CD4-positive, CD25-positive, alpha-beta regulatory T cell (primary cell): ENCODE data around the gene PMM1. TPM values are rescaled to one million over a fixed set of nuclear protein-coding genes. Genes with fewer than 3 reads are reported as not detected.
A peak's percentile ranks its signal among the peaks of the same experiment; 100 is the strongest.
"Not testable (repeated sequence)": the region's sequence is repeated elsewhere in the genome, so short reads cannot be mapped to it uniquely, and the experiment has no call there.

Experiments used
- ATAC-seq, 2 donors: fragments of 150-1000 bp; cut with Tn5 transposase; one replicate each; pipeline ENCODE4 v1.10.0; 2021; ENCODE audit warnings: low read depth in 2 of 2, moderate number of reproducible peaks in 2 of 2, moderate library complexity in 1 of 2
- DNase-seq, 3 donors: peaks; one replicate each; pipeline versions ENCODE4 v3.0.0 to v3.0.0-alpha.2; 2012 to 2022; ENCODE audit warnings: mixed read lengths in 1 of 3
- H3K27ac ChIP-seq: one replicate; pipeline ENCODE4 v1.7.0; 2013; ENCODE audit warnings: mild to moderate bottlenecking, low read length; ENCODE audit not compliant: insufficient read depth, poor library complexity, severe bottlenecking
- H3K27me3 ChIP-seq: one replicate; pipeline ENCODE4 v1.7.0; 2013; ENCODE audit warnings: low read length; ENCODE audit not compliant: control insufficient read depth, insufficient read depth
- H3K36me3 ChIP-seq: one replicate; pipeline ENCODE4 v1.7.0; 2013; ENCODE audit warnings: mild to moderate bottlenecking, low read length, moderate library complexity; ENCODE audit not compliant: control insufficient read depth, insufficient read depth
- H3K4me1 ChIP-seq: 2 replicates; pipeline ENCODE4 v1.7.0; 2013; ENCODE audit warnings: mild to moderate bottlenecking, low read length; ENCODE audit not compliant: insufficient read depth, control insufficient read depth, poor library complexity, severe bottlenecking
- H3K4me3 ChIP-seq: one replicate; pipeline ENCODE4 v1.7.0; 2013; ENCODE audit warnings: low read depth, mild to moderate bottlenecking, low read length, moderate library complexity
- H3K9me3 ChIP-seq, 2 experiments: 1 replicate in 1 of 2; 2 replicates in 1 of 2; pipeline ENCODE4 v1.7.0; 2013; ENCODE audit warnings: low read length in 2 of 2, mild to moderate bottlenecking in 1 of 2, moderate library complexity in 1 of 2; ENCODE audit not compliant: control insufficient read depth in 2 of 2
- H3K27ac Mint-ChIP-seq, 3 donors: one replicate each; pipeline ENCODE4 v1.8.0; 2020 to 2022; ENCODE audit warnings: mild to moderate bottlenecking in 3 of 3, mixed read lengths in 3 of 3, moderate library complexity in 2 of 3
- H3K27me3 Mint-ChIP-seq: one replicate; pipeline ENCODE4 v1.8.0; 2022; ENCODE audit warnings: mild to moderate bottlenecking, mixed read lengths
- H3K36me3 Mint-ChIP-seq: one replicate; pipeline ENCODE4 v1.8.0; 2020; ENCODE audit warnings: mixed read lengths
- H3K4me1 Mint-ChIP-seq, 4 donors: one replicate each; pipeline ENCODE4 v1.8.0; 2020 to 2022; ENCODE audit warnings: mixed read lengths in 4 of 4, mild to moderate bottlenecking in 1 of 4
- H3K4me3 Mint-ChIP-seq, 4 donors: one replicate each; pipeline ENCODE4 v1.8.0; 2020 to 2022; ENCODE audit warnings: mild to moderate bottlenecking in 4 of 4, mixed read lengths in 4 of 4, moderate library complexity in 3 of 4
- H3K9me3 Mint-ChIP-seq, 7 donors: one replicate each; pipeline ENCODE4 v1.8.0; 2020 to 2022; ENCODE audit warnings: mixed read lengths in 7 of 7, mild to moderate bottlenecking in 3 of 7, moderate library complexity in 2 of 7
- polyA plus RNA-seq, 4 donors: library from polyadenylated mRNA; unstranded; fragments of 300-500 nt; fragmentation: Illumina TruSeq; gene quantifications; one replicate each; pipeline ENCODE4 v1.2.3, GENCODE V29; 2021
- total RNA-seq: library from RNA; stranded (reverse); gene quantifications from one replicate; pipeline ENCODE4 v1.2.3, GENCODE V29; 2022

Gene PMM1
- total and polyA plus RNA-seq, 5 donors from 2014 or later: 37.4 to 56.0 (median 48.2) TPM

DNA sequence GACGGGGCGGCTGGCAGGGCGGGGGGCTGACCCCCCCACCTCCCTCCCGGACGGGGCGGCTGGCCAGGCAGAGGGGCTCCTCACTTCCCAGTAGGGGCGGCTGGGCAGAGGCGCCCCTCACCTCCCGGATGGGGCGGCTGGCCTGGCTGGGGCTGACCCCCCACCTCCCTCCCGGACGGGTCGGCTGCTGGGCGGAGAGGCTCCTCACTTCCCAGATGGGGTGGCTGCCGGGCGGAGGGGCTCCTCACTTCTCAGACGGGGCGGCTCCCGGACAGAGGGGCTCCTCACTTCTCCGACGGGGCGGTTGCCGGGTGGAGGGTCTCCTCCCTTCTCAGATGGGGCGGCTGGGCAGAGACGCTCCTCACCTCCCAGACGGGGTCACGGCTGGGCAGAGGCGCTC, 41.5 kb upstream of the PMM1 start:
- not testable (repeated sequence) for H3K9me3 Mint-ChIP-seq
- peaks cover 65% of the 10 kb centered on the region for H3K36me3 ChIP-seq

DNA sequence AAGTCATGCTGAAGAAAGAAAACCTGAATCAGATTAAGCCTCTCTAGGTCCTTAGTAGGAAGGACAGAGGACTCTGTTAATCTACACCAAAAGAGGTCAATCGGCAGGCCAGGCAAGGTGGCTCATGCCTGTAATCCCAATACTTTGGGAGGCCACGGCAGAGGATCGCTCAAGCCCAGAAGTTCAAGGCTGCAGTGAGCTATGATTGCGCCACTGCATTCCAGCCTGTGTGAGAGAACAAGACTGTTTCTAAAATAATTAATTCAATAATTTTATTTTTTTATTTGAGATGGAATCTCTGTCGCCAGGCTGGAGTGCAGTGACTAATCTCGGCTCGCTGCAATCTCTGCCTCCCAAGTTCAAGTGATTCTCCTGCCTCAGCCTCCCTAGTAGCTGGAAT, 35.9 kb upstream of the PMM1 start:
- no peak overlapping the region for H3K27ac ChIP-seq
- peaks cover 10% of the 10 kb centered on the region for H3K4me1 ChIP-seq
- no peak overlapping the region for H3K4me3 ChIP-seq
- H3K36me3 ChIP-seq: peaks cover 56% of the 10 kb centered on the region
- Mint-ChIP-seq H3K27ac (no peak overlapping the region), H3K4me1 (peaks cover 13 to 50% (median 23%) of the 10 kb centered on the region in 4 donors), H3K36me3 (peaks cover 31% of the 10 kb centered on the region), H3K9me3 (peaks cover 0 to 2% (median 0%) of the 10 kb centered on the region in 7 donors), H3K4me3 (peak overlapping the region in 1 of 4 donors; percentile 32), H3K27me3 (no peaks in the 10 kb centered on the region)
- no peak for DNase-seq
- H3K9me3 ChIP-seq: no peaks in the 10 kb centered on the region
- H3K27me3 ChIP-seq: no peaks in the 10 kb centered on the region
- ATAC-seq: no peak

More for the DNA sequence above, 41.5 kb upstream of the PMM1 start:
- H3K27ac ChIP-seq, H3K27me3 ChIP-seq, H3K4me3 Mint-ChIP-seq, H3K9me3 ChIP-seq, H3K27me3 Mint-ChIP-seq, H3K27ac Mint-ChIP-seq, DNase-seq, H3K4me1 ChIP-seq, H3K4me3 ChIP-seq, ATAC-seq: not testable (repeated sequence)
- peaks cover 20% of the 10 kb centered on the region for H3K36me3 Mint-ChIP-seq
- peaks cover 11 to 30% (median 18%) of the 10 kb centered on the region in 4 donors for H3K4me1 Mint-ChIP-seq

DNA sequence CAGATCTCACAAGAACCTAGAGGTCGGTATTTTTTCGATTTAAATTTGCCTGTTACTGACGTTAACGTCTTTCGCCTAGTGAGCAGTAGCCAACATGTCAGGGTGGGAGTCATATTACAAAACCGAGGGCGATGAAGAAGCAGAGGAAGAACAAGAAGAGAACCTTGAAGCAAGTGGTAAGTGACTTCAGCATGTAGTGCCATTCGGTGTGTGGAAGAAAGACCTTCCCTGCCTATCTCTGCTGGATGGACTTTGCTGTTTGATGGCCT, 32.2 kb upstream of the PMM1 start:
- no peaks in the 10 kb centered on the region for H3K27me3 Mint-ChIP-seq
- no peaks in the 10 kb centered on the region for H3K27me3 ChIP-seq
- ATAC-seq (no peak), DNase-seq (no peak)
- H3K9me3 Mint-ChIP-seq: peaks cover 0 to 2% (median 0%) of the 10 kb centered on the region in 7 donors
- peaks cover 24% of the 10 kb centered on the region for H3K36me3 ChIP-seq
- H3K4me1 Mint-ChIP-seq: peaks cover 17 to 62% (median 34%) of the 10 kb centered on the region in 4 donors
- peak overlapping the region; percentile 90 to 100 (median 100) for H3K27ac Mint-ChIP-seq
- peak overlapping the region; percentile 100 for H3K27ac ChIP-seq
- peaks cover 13% of the 10 kb centered on the region for H3K36me3 Mint-ChIP-seq
- no peaks in the 10 kb centered on the region for H3K9me3 ChIP-seq
- H3K4me3 ChIP-seq: peak overlapping the region; percentile 92
- H3K4me3 Mint-ChIP-seq: peak overlapping the region; percentile 97 to 100 (median 98)
- H3K4me1 ChIP-seq: peaks cover 32% of the 10 kb centered on the region

DNA sequence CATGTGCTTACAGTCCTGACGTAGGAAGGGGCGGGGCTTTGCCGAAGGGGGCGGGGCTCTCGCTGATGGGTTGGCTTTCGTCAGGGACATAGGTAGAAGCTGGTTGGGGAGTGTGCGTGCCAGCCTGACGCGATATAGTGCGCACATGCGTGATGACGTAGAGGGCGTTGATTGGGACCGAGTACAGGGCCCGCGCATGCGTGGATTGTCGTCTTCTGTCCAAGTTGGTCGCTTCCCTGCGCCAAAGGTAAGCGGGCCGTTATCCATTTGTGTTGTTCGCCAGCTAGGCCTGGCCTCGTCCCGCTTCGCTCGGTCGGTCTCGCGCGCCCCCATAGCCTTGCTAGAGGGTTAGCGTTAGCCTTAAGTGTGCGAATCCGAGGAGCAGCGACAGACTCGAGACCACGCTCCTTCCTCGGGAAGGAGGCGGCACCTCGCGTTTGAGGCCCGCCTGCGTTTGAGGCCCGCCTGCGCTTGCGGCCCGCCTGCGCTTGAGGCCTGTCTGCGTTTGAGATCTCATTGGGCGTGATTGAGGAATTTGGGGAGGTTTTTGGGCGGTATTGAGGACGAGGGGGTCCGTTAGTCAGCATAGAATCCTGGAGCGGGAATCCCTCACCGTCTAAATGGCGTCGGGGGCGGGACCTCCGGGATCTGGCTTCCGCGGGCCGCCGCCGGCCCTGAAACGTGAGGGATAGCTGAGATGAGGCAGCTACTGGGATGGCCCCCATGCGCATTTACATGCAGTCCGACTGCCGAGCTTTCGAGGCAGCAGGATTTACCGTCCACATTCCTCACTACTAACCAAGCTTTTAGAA, 31.7 kb upstream of the PMM1 start, which contains the start of gene XRCC6:
XRCC6 (plus strand) TSS at position 197 of the 812 bp plus-strand sequence. CDS start 710 bp downstream, outside the sequence.
- H3K27ac Mint-ChIP-seq: peak within 1 kb of the TSS; percentile 90 to 100 (median 100)
- Histone ChIP-seq H3K36me3 (peaks cover 20% of the 10 kb centered on the region), H3K27ac (peak within 1 kb of the TSS; percentile 100), H3K4me1 (peaks cover 32% of the 10 kb centered on the region), H3K27me3 (no peaks in the 10 kb centered on the region), H3K4me3 (peak within 1 kb of the TSS; percentile 92), H3K9me3 (no peaks in the 10 kb centered on the region)
- ATAC-seq (peak; percentile 91), DNase-seq (peak; percentile 99 to 100 (median 100))
- peaks cover 0 to 2% (median 0%) of the 10 kb centered on the region in 7 donors for H3K9me3 Mint-ChIP-seq
- H3K36me3 Mint-ChIP-seq: peaks cover 12% of the 10 kb centered on the region
- H3K4me1 Mint-ChIP-seq: peaks cover 17 to 67% (median 39%) of the 10 kb centered on the region in 4 donors
- H3K4me3 Mint-ChIP-seq: peak within 1 kb of the TSS; percentile 97 to 100 (median 98)
- no peaks in the 10 kb centered on the region for H3K27me3 Mint-ChIP-seq

DNA sequence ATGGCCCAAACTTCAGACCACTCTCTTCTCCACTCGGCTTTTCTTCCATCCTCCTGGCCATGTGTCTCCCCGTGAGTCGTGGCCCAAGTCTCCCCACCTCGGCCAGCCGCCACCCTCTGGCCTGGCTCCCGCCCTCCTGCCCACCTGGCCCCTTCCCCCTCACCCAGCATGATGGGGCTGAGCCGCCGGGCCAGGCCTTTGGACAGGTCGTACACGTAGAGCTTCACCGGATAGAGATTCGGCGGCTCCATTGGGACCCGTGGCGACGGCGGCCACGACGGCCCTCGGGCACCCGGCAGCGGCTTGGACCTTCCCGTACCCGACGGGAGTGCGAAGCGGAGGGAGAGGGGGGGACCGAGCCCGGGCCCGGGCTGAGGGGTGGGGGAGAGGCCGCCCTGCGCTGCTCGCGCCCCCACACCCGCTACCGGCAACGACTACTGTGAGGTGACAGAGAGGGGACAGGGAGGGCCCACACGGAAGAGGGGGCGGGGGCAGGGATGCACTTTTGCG, 31.0 kb upstream of the PMM1 start, which contains the start of gene DESI1:
DESI1 (minus strand) TSS at position 455 of the 510 bp plus-strand sequence; CDS start at position 251, 204 bp downstream.
- DNase-seq (no peak), ATAC-seq (peak; percentile 17 to 18)
- H3K4me1 ChIP-seq: peaks cover 32% of the 10 kb centered on the region

DNA sequence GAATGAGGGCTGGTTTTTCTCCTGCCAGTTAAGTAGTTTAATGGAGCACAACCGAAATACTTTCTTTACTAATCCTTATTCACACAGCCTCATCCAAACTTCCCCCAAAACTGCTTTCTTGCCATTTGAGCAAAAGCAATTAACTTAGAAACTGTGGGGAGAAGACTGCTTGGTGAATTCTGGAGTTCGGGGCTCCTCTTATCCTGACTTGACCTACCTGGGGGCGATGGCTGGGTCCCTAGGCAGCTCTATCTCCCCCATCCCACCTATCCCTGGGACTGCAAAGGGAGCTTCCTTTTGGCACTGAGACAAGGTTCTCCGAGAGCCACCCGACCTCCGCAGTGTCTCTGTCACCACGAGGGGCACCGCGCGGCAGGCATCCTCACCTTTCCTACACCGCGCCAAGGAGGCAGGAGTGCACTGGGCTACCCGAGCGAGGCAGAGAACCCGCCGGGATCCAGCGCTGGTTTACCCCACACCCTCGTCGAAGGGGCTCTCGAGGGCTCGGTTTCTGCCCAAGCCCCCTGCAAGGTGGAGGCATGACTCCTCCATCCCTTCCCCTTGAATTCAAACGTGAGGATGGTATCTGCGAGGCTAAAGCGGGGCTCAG, 30.4 kb upstream of the PMM1 start:
- no peak for ATAC-seq
- peaks cover 32% of the 10 kb centered on the region for H3K4me1 ChIP-seq
- peaks cover 9% of the 10 kb centered on the region for H3K36me3 ChIP-seq
- peak; percentile 21 to 56 (median 38) for DNase-seq
- H3K4me3 ChIP-seq: peak overlapping the region; percentile 76
- Mint-ChIP-seq H3K36me3 (peaks cover 12% of the 10 kb centered on the region), H3K4me3 (peak overlapping the region; percentile 97 to 100 (median 98)), H3K4me1 (peaks cover 17 to 65% (median 41%) of the 10 kb centered on the region in 4 donors), H3K27me3 (no peaks in the 10 kb centered on the region), H3K27ac (peak overlapping the region; percentile 86 to 100 (median 100)), H3K9me3 (peaks cover 0 to 2% (median 0%) of the 10 kb centered on the region in 7 donors)
- H3K27me3 ChIP-seq: no peaks in the 10 kb centered on the region
- no peaks in the 10 kb centered on the region for H3K9me3 ChIP-seq
- H3K27ac ChIP-seq: peak overlapping the region; percentile 100

More for the DNA sequence above, 31.0 kb upstream of the PMM1 start, which contains the start of gene DESI1:
- peaks cover 12% of the 10 kb centered on the region for H3K36me3 Mint-ChIP-seq
- H3K4me3 Mint-ChIP-seq: peak within 1 kb of the TSS; percentile 97 to 100 (median 98)
- no peaks in the 10 kb centered on the region for H3K9me3 ChIP-seq
- peaks cover 17 to 68% (median 39%) of the 10 kb centered on the region in 4 donors for H3K4me1 Mint-ChIP-seq
- peak within 1 kb of the TSS; percentile 100 for H3K27ac ChIP-seq
- H3K27me3 Mint-ChIP-seq: no peaks in the 10 kb centered on the region
- H3K27me3 ChIP-seq: no peaks in the 10 kb centered on the region
- H3K36me3 ChIP-seq: peaks cover 15% of the 10 kb centered on the region
- H3K9me3 Mint-ChIP-seq: peaks cover 0 to 2% (median 0%) of the 10 kb centered on the region in 7 donors
- H3K4me3 ChIP-seq: peak within 1 kb of the TSS; percentile 92
- peak within 1 kb of the TSS; percentile 90 to 100 (median 100) for H3K27ac Mint-ChIP-seq

DNA sequence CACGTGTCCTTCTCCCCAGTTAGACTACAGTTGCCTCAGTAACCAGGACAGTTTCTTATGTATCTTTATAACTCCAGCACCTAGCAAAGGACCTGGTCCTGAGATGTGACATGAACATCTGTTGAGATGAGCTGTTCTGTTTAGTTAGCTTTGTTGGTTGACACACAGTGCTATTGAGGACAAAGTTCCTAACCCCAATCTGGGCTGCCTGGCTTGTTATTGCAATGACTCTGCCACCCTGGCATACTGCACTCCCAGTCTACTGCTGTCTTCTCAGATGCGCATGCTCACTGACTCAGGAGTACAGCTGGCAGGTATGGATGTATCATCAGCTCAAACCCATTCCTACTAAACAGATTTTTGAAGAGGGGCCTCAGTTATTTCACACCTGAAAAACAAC, 23.8 kb upstream of the PMM1 start:
- H3K27ac Mint-ChIP-seq: no peak overlapping the region
- no peak overlapping the region for H3K4me3 Mint-ChIP-seq
- Histone ChIP-seq H3K4me1 (peaks cover 4% of the 10 kb centered on the region), H3K36me3 (peaks cover 2% of the 10 kb centered on the region), H3K4me3 (no peak overlapping the region), H3K9me3 (no peaks in the 10 kb centered on the region), H3K27ac (no peak overlapping the region), H3K27me3 (no peaks in the 10 kb centered on the region)
- no peaks in the 10 kb centered on the region for H3K27me3 Mint-ChIP-seq
- H3K4me1 Mint-ChIP-seq: peaks cover 3 to 28% (median 22%) of the 10 kb centered on the region in 4 donors
- ATAC-seq: no peak
- H3K36me3 Mint-ChIP-seq: no peaks in the 10 kb centered on the region
- DNase-seq: no peak
- H3K9me3 Mint-ChIP-seq: peaks cover 0 to 2% (median 0%) of the 10 kb centered on the region in 7 donors
